OCI-LY1 (cell line): ENCODE data around the gene ZIC2.

Source experiments
- CTCF ChIP-seq: fragments of 200-600 bp; sonication (generic), shearing (Covaris generic); IDR thresholded peaks from 2 replicates; pipeline ENCODE4 v1.5.1; 2017; ENCODE audit warnings: mild to moderate bottlenecking, antibody characterized with exemption, low read length, moderate library complexity, mixed read lengths
- EZH2 ChIP-seq: fragments of 200-600 bp; sonication (generic), shearing (Covaris generic); IDR thresholded peaks from 2 replicates; pipeline ENCODE4 v1.8.0; 2017; ENCODE audit warnings: borderline replicate concordance, mixed run types, mild to moderate bottlenecking, antibody characterized with exemption, low read length, moderate library complexity, mixed read lengths

- no peak for TF ChIP-seq CTCF
- TF ChIP-seq EZH2 = no peak
These were observed 8.8 kb downstream of the ZIC2 start for GRCh38 chr13:99990126-99990977.
